MM.1S (cell line): ENCODE data around the gene IRAK2.
A peak's percentile ranks its signal among the peaks of the same experiment; 100 is the strongest.
"Not testable (repeated sequence)": the region's sequence is repeated elsewhere in the genome, so short reads cannot be mapped to it uniquely, and the experiment has no call there.

Experiments
- DNase-seq: peaks from one replicate; pipeline ENCODE4 v3.0.0-alpha.2; 2015
- H2AFZ ChIP-seq: fragments of 300-600 bp; sonication (generic); 2 replicates; pipeline ENCODE4 v1.6.0; 2016; ENCODE audit warnings: antibody characterized with exemption, low read length
- H3F3A ChIP-seq: fragments of 300-600 bp; sonication (generic); 2 replicates; pipeline ENCODE4 v1.6.1; 2016; ENCODE audit warnings: mild to moderate bottlenecking, antibody characterized with exemption, low read length, moderate library complexity, mixed read lengths; ENCODE audit not compliant: insufficient read depth
- H3K27ac ChIP-seq: fragments of 300-600 bp; sonication (generic); 2 replicates; pipeline ENCODE4 v1.5.1; 2016; ENCODE audit warnings: mild to moderate bottlenecking, low read length
- H3K27me3 ChIP-seq: fragments of 300-600 bp; sonication (generic); replicated peaks from 2 replicates; pipeline ENCODE4 v1.6.0; 2016; ENCODE audit warnings: low read length; ENCODE audit not compliant: insufficient read depth
- H3K36me3 ChIP-seq: fragments of 300-600 bp; sonication (generic); replicated peaks from 2 replicates; pipeline ENCODE4 v1.6.1; 2016; ENCODE audit warnings: mild to moderate bottlenecking, low read length, mixed read lengths; ENCODE audit not compliant: insufficient read depth
- H3K4me1 ChIP-seq: fragments of 300-600 bp; sonication (generic); 2 replicates; pipeline ENCODE4 v1.6.1; 2016; ENCODE audit warnings: low read length, mixed read lengths
- H3K4me2 ChIP-seq: fragments of 300-600 bp; sonication (generic); 2 replicates; pipeline ENCODE4 v1.6.0; 2016; ENCODE audit warnings: low read depth, low read length
- H3K4me3 ChIP-seq: fragments of 300-600 bp; sonication (generic); 2 replicates; pipeline ENCODE4 v1.5.1; 2016; ENCODE audit warnings: low read length, mixed read lengths
- H3K79me2 ChIP-seq: fragments of 300-600 bp; sonication (generic); 2 replicates; pipeline ENCODE4 v1.6.1; 2016; ENCODE audit warnings: mixed run types, low read length, mixed read lengths
- H3K9ac ChIP-seq: fragments of 300-600 bp; sonication (generic); 2 replicates; pipeline ENCODE4 v1.6.1; 2016; ENCODE audit warnings: low read length, mixed read lengths
- H3K9me2 ChIP-seq: fragments of 300-600 bp; sonication (generic); replicated peaks from 2 replicates; pipeline ENCODE4 v1.6.1; 2016; ENCODE audit warnings: mild to moderate bottlenecking, low read length, mixed read lengths; ENCODE audit not compliant: insufficient read depth
- H3K9me3 ChIP-seq: fragments of 300-600 bp; sonication (generic); replicated peaks from 2 replicates; pipeline ENCODE4 v1.6.1; 2016; ENCODE audit warnings: mild to moderate bottlenecking, low read length, mixed read lengths; ENCODE audit not compliant: insufficient read depth
- H4K20me1 ChIP-seq: fragments of 300-600 bp; sonication (generic); 2 replicates; pipeline ENCODE4 v1.6.1; 2016; ENCODE audit warnings: mild to moderate bottlenecking, low read length, moderate library complexity, mixed read lengths; ENCODE audit not compliant: insufficient read depth
- EZH2 ChIP-seq: fragments of 300-600 bp; sonication (generic); optimal IDR thresholded peaks from 2 replicates; pipeline ENCODE3; 2017; ENCODE audit warnings: low read depth, mild to moderate bottlenecking, antibody characterized with exemption, low read length, mixed read lengths
- EZH2phosphoT487 ChIP-seq: fragments of 300-600 bp; sonication (generic); IDR thresholded peaks from 2 replicates; pipeline ENCODE4 v1.6.1; 2018; ENCODE audit warnings: antibody characterized with exemption, low read length
- TF ChIP-seq, protein P1 (sequence below): fragments of 300-600 bp; sonication (generic); IDR thresholded peaks from 2 replicates; pipeline ENCODE4 v1.5.1; 2016; ENCODE audit warnings: antibody characterized with exemption, low read length, mixed read lengths

IRAK2 gene

DNA sequence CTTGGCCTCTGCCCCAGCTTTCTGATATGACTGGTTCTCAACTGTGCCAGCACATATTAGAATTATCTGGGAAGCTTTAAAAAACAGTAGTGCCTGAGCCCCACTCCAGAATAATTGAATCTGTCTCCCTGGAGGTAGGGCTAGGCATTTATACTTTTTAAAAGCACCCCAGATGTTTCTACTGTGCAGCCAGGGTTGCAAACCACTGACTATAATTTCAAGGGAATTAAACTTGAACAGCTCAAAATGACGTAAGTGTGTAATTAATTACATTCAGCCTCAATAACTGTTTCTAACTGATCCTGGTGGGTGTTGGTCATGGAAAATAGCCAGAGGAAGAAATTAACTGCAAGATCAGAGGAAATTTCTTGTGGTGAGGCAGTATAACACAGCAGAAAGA lies 4.4 kb upstream of the IRAK2 start:
- TF ChIP-seq, protein P1, sequence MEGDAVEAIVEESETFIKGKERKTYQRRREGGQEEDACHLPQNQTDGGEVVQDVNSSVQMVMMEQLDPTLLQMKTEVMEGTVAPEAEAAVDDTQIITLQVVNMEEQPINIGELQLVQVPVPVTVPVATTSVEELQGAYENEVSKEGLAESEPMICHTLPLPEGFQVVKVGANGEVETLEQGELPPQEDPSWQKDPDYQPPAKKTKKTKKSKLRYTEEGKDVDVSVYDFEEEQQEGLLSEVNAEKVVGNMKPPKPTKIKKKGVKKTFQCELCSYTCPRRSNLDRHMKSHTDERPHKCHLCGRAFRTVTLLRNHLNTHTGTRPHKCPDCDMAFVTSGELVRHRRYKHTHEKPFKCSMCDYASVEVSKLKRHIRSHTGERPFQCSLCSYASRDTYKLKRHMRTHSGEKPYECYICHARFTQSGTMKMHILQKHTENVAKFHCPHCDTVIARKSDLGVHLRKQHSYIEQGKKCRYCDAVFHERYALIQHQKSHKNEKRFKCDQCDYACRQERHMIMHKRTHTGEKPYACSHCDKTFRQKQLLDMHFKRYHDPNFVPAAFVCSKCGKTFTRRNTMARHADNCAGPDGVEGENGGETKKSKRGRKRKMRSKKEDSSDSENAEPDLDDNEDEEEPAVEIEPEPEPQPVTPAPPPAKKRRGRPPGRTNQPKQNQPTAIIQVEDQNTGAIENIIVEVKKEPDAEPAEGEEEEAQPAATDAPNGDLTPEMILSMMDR = no peak
- no peak for TF ChIP-seq EZH2phosphoT487
- TF ChIP-seq EZH2 = no peak
- H3K4me2 ChIP-seq = no peak overlapping the region
- no peaks in the 10 kb centered on the region for H4K20me1 ChIP-seq
- H3K27me3 ChIP-seq = no peaks in the 10 kb centered on the region
- no peak for DNase-seq
- H3K9ac ChIP-seq = no peak overlapping the region
- H3K27ac ChIP-seq = no peak overlapping the region
- no peaks in the 10 kb centered on the region for H3K4me1 ChIP-seq
- H3K4me3 ChIP-seq = no peak overlapping the region
- no peak overlapping the region for H2AFZ ChIP-seq
- no peaks in the 10 kb centered on the region for H3F3A ChIP-seq
- H3K36me3 ChIP-seq = no peaks in the 10 kb centered on the region
- no peaks in the 10 kb centered on the region for H3K9me2 ChIP-seq
- H3K9me3 ChIP-seq = no peaks in the 10 kb centered on the region
- H3K79me2 ChIP-seq = no peaks in the 10 kb centered on the region

DNA sequence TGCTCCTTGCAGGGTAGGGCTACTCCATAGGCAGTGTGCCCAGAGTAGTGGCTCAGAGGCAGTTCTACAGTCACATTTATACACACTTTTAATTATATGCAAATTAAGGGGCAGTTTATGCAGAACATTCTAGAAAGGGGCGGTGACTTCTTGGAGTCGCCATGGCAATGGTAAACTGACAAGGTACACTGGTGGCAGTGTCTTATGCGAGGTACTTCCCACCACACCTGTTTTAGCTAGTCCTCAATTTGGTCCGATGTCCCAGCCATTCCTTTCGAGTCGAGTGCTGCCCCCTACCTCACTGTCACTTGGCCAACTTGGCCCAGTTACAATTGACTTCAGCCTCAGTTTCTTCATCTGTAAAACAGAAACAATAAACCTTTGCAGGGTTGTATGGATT lies 3.8 kb upstream of the IRAK2 start:
- DNase-seq = no peak
- H3F3A ChIP-seq = no peaks in the 10 kb centered on the region
- H3K9me2 ChIP-seq = no peaks in the 10 kb centered on the region
- TF ChIP-seq EZH2phosphoT487 (no peak), EZH2 (no peak)
- TF ChIP-seq, protein P1 = no peak
- H4K20me1 ChIP-seq = no peaks in the 10 kb centered on the region
- H3K4me2 ChIP-seq = no peak overlapping the region
- no peak overlapping the region for H3K27ac ChIP-seq
- no peaks in the 10 kb centered on the region for H3K27me3 ChIP-seq
- H3K9me3 ChIP-seq = no peaks in the 10 kb centered on the region
- no peaks in the 10 kb centered on the region for H3K4me1 ChIP-seq
- H3K9ac ChIP-seq = no peak overlapping the region
- no peaks in the 10 kb centered on the region for H3K36me3 ChIP-seq
- no peaks in the 10 kb centered on the region for H3K79me2 ChIP-seq
- H3K4me3 ChIP-seq = no peak overlapping the region
- no peak overlapping the region for H2AFZ ChIP-seq

DNA sequence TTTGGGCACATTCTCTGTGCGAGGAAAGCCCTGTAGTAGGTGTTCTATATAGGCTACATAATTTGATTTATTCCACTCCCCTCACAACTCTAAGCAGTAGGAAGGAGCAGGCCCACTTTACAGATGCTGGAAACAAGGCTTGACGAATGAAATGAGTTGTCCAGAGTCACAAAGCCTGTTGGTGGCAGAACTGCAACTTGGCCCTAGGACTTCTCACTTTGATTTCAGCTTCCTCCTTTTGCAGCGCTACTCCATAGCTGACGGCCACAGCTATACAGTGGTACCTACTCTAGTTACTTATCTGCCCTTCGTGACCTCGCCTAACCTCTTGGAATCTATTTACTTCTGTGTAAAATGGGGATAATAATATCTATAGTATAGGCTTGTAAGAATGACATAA lies 2.5 kb upstream of the IRAK2 start:
- no peaks in the 10 kb centered on the region for H3K9me3 ChIP-seq
- no peak overlapping the region for H3K27ac ChIP-seq
- no peaks in the 10 kb centered on the region for H3K9me2 ChIP-seq
- H3K27me3 ChIP-seq = no peaks in the 10 kb centered on the region
- no peaks in the 10 kb centered on the region for H3K36me3 ChIP-seq
- no peak overlapping the region for H2AFZ ChIP-seq
- H3K79me2 ChIP-seq = no peaks in the 10 kb centered on the region
- H3K4me1 ChIP-seq = no peaks in the 10 kb centered on the region
- no peak overlapping the region for H3K4me2 ChIP-seq
- H3F3A ChIP-seq = no peaks in the 10 kb centered on the region
- no peak for DNase-seq
- H3K4me3 ChIP-seq = no peak overlapping the region
- no peaks in the 10 kb centered on the region for H4K20me1 ChIP-seq
- TF ChIP-seq EZH2 = no peak
- TF ChIP-seq, protein P1 = no peak
- TF ChIP-seq EZH2phosphoT487 = no peak
- H3K9ac ChIP-seq = no peak overlapping the region

DNA sequence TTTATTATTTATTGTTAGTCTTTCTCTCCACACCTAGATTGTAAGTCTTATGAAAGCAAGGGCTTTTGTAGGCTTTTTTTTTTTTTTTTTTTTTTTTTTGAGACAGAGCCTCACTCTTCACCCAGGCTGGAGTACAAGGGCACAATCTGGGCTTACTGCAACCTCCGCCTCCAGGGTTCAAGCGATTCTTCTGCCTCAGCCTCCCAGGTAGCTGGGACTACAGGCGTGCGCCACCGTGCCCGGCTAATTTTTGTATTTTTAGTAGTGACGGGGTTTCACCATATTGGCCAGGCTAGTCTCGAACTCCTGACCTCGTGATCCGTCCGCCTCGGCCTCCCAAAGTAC lies 546 bp upstream of the IRAK2 start:
- H3K36me3 ChIP-seq, H3K9me2 ChIP-seq, DNase-seq, H3K9me3 ChIP-seq, H4K20me1 ChIP-seq, H3K4me1 ChIP-seq, H3K27ac ChIP-seq, H3F3A ChIP-seq, H3K27me3 ChIP-seq, H3K79me2 ChIP-seq, H3K9ac ChIP-seq: not testable (repeated sequence)
- peak overlapping the region; percentile 78 for H3K4me3 ChIP-seq
- H2AFZ ChIP-seq = peak overlapping the region; percentile 93; the same call in 1 of the 2 replicates
- H3K4me2 ChIP-seq = peak overlapping the region; percentile 96
